K562 treated with DMSO at 1 percent for 4 hours (cell line): ENCODE results near the gene ERC1. TPM values are rescaled to one million over a fixed set of nuclear protein-coding genes. Genes with fewer than 3 reads are reported as not detected.

Source experiments
- total RNA-seq: library from RNA; unstranded; fragments of 300-600 nt; gene quantifications from 2 replicates; pipeline ENCODE4 v1.2.3, GENCODE V29; 2022; ENCODE audit not compliant: insufficient read depth

ERC1 gene
- total RNA-seq: 3.8 and 4.7 TPM in 2 replicates

GRCh38 chr12:990661-991349, at the start of gene ERC1:
TSS of gene ERC1 (plus strand) at chr12:991223. CDS start at chr12:1027904, 36,681 bp downstream.

GRCh38 chr12:949453-950191, 41.4 kb upstream of the ERC1 start, which contains the start of gene RAD52:
TSS of gene RAD52 (minus strand) at chr12:949694. CDS start at chr12:933058, 16,636 bp downstream.

Other genes with a start within 250 kb of the ERC1 start
- gene WNK1, start 238.6 kb upstream of the ERC1 start, total RNA-seq: 26.9 and 47.4 TPM in 2 replicates
- gene RAD52, start 41.5 kb upstream of the ERC1 start, total RNA-seq: 2.0 and 8.6 TPM in 2 replicates